Hematopoietic multipotent progenitor cell treated with erythropoietin and hydrocortisone succinate and interleukin-3 and kit ligand, for 15 days (in vitro differentiated cells): ENCODE results near the gene RIC3.

Source experiments
- DNase-seq: peaks from one replicate; pipeline ENCODE4 v3.0.0-alpha.2; 2015; ENCODE audit warnings: low spot score

RIC3 gene

DNA sequence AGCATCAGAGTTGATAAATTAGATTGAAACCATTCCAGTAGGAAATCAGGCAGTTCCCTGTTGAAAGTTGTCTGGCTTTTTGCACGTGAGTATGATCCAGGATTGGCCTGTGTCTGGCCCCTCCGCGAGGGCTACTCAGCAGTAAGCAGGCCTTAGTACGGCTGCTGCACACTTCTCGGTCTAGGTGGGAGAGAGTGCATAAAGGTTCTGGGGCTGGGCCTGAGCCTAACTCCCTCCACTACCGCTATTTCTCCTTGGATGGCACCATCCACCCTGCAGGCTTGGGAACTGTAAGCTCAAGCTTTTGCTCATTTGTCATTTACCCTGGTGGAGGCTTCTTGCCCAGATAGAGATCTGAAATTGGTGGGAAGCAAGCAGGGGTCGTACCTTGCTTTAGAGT is 65.9 kb downstream of the RIC3 start:
- DNase-seq = no peak

DNA sequence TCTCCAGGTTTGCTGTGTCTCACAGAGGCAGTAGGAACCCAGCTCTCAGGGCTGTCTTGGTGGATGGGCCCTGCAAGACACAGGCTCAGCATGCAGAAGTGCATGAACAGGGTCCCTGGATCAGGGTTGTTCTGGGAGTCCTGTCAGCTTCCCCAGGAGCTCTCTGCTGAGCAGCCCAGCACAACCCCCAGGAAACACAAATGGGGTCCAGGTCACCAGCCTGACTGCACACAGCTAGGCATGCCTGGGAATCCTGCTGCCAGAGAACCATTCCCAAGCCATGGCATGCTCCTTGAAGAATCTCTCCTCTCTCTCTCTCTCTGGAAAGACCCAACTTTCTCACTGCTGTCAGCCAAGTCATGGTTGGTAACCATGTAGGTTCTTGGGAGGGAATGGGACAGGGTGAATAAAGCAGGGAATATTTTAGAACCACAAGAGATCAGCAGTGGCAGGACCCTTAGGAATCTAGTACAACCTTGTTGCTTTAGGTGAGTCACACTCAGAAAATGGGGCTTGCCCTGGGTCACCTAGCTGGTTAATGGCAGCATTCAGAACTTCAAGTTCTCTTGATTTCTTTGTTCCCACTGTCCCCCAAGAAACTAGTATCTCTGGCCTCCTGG is 66.4 kb downstream of the RIC3 start:
- no peak for DNase-seq

DNA sequence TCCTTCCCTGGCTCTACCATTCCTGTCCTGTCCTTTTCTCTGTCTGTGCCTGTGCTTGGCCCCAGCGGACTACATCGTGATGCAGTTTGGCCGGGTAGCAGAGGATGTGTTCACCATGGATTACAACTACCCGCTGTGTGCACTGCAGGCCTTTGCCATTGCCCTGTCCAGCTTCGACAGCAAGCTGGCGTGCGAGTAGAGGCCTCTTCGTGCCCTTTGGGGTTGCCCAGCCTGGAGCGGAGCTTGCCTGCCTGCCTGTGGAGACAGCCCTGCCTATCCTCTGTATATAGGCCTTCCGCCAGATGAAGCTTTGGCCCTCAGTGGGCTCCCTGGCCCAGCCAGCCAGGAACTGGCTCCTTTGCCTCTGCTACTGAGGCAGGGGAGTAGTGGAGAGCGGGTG is 67.4 kb downstream of the RIC3 start:
- DNase-seq = no peak

DNA sequence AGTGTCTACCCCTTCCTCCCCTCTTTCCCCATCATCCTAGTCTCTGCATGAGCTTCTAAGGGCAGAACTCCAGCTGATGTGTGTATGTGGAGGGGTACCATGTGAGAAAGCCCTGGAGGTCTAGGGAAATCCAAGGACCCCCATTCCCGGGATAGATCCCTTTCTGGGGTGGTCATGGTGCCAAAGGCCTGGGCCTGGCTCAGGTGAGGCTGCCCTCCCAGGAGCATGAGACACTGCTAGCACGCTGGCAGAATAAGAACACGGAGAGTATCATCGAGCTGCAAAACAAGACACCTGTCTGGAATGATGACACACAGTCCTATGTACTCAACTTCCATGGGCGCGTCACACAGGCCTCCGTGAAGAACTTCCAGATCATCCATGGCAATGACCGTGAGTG is 68.2 kb downstream of the RIC3 start:
- DNase-seq = no peak

DNA sequence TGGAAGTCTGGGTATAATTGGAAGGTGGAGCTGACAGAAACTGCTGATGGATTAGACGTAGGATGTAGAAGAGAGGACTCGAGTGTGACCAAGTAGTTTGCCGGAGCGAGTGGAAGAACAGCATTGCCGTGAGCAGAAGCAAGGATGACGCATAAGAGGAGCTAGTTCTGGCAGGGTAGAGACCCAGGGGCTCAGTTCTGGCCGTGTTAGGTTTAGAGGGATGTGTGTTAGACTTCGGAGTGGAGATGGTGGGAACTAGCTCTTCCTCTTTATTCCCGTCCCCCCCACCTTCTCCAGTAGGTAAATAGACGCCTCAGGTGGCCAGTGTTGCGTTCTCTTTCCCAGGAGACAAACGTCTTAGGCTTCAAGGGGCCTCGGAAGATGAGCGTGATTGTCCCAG is 68.7 kb downstream of the RIC3 start:
- DNase-seq = no peak

DNA sequence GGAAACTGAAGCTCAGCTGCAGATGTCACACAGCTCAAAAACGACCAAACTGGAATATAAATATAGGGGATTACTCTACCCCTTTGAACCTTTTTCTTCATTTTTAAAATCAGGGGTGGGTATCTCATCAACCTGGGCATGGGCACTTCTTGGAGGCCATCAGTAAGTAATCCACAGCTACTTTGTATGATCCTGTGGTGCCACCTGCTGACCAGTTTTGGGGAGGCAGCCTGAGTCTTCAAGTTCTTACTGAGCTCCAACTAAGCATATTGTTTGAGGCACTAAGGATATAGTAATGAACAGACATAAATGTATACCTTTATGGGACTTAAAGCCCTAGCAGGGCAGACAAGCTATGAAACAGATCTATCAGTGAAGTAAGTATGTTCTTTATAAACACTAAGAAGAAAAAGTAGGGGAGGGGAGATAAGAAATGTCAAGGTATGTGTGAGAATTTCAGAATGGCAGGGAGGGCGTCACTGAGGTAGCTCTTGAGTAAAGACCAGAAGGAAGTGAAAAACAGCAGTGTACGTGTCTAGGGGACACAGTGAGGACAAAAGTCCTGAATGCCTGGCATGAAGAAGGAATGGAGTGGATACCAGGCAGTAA is 69.4 kb downstream of the RIC3 start:
- peak; percentile 60 for DNase-seq

DNA sequence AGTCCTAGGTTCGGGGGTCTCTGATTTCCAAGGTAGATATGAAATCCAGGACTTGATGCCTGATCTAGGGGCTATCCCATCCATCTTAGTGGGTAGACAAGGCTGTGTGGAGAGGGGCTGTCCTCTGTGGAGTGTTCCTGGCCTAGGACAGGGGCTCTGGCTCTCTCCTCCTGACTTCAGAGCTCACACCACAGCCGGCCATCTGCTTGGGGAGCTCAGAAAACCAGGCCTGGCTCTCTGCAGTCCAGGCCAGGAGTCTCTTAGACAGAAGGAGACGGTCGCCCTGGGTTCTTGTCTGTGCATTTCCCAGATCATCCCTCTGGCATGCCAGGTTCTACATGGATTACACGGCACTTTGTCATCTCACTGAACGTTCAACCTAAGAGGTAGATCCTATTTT is 69.9 kb downstream of the RIC3 start:
- DNase-seq = no peak

DNA sequence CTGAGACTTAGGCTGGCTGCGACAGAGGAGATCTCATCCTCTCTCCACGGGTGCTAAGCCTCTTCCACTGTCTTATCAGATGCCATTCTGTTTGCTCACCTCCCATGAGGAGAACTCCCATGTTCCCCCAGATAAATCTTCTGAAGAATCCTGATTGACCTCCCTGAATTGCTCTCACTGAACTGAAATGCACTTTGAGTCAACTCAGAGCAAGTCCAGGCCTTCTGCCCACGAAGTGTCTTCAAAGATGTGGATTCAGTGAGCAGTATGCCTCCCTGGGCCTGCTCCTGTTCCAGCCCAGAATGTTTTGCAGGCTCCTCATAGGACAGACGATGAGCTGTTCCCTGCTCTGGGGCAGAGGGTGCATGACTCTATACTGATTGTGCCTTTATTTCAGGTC is 70.5 kb downstream of the RIC3 start:
- DNase-seq = no peak

DNA sequence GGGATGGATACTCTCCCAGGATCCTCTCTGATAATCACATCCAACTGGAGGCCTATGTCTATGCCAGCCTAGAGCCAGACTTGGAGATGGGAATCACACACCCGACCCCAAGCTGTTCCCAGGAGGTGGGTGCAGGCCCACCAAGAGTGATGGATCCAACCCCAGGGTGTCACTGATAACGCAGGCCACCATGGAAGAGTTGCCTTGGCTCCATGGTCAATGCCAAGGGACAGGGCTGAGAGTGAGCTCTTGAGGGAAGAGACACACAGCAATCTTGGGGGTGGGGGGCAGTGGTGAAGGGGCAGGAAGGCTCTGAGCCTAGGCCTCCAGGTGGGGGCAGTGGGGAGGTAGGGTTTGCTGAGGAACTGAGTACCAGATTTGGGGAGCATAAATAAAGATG is 70.9 kb downstream of the RIC3 start:
- DNase-seq = no peak

DNA sequence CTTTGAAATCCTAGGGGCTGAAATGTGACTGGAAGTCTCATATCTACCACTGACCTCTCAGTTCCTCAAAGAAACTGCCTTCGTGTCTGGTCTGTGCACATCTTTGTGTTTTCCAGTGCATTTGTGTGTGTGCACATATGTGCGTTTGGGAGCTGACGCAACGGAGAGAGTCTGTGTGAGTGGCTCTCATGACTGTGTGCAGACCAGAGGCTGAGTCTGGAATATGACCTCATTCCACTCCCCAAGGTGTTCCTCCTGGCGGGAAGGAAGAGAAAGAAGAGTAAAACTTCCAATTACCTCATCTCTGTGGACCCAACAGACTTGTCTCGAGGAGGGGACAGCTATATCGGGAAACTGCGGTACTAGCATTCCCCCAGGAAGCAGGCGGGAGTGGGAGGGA is 71.4 kb downstream of the RIC3 start:
- DNase-seq = no peak

DNA sequence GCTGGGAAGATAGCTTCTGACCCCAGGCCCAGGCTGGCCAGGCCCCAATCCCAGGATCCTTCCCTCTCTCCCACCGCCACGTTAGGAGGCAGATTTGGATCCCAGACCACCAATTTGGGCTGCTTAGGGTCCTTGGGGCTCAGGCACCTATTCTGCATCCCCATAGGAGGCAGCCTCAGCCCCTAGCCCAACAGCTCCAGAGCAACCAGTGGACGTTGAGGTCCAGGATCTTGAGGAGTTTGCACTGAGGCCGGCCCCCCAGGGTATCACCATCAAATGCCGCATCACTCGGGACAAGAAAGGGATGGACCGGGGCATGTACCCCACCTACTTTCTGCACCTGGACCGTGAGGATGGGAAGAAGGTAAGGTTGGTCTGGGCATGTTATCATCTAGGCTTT is 71.8 kb downstream of the RIC3 start:
- DNase-seq = no peak

DNA sequence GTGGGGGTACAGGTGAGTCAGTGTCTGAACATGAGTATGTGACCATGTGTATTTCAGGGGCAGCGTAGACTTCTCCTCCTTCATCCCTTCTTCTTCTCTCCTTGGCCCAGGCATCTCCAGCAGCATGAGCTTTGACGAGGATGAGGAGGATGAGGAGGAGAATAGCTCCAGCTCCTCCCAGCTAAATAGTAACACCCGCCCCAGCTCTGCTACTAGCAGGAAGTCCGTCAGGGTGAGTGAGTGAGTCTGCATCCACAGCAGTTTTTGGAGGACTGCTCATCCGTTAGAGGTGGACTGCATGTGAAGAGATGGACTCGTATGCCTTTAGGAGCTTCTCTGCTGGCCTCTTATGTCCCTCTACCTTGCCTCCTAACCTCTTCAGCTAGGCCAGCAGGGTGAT is 72.2 kb downstream of the RIC3 start:
- no peak for DNase-seq

DNA sequence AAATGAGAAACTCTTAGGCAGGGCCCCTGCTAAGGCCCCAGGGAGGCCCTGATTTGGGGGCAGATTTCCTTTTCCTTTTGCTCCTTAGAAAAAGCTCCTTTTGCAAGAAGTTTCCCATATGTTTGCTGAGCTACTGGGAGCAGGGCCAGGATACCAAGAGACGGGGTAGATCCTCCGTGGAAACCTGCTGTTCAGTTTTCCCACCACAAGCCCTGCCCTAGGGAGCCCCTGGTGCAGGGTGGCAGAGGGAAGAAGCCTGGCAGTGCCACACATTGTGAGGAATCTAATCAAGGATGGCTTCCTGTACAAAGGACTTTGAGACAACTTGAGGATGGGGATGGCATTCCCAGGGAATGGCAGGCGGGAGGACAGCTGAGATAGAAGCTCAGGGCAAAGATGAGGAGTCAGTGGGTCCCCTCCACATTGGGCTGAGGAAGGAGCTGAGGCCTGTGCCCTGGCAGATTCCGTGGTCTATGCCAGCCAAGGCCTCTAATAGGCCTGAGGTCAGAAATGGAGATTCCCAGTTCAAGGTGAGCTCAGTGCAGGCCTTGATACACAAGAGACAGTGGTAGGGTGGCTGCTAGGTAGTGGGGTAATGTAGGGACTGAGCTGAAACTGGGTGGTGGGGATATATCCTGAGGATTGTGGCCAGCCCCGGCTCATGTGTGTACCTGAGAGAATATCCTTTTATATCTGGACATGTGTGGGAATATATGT is 72.9 kb downstream of the RIC3 start:
- DNase-seq = no peak

DNA sequence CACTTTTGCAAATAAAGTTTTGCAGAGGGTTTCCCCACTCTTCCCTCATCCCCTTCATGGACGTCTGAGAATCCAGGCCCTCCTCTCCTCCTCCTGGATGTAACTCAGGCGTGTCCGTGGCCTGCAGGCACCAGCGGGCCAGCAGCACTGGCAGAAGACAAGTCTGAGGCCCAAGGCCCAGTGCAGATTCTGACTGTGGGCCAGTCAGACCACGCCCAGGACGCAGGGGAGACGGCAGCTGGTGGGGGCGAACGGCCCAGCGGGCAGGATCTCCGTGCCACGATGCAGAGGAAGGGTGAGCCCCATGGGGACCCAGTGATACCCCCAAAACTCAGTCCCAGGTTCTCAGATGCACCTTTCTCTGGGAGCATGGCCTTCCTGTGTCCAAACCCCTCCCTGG is 73.5 kb downstream of the RIC3 start:
- no peak for DNase-seq

DNA sequence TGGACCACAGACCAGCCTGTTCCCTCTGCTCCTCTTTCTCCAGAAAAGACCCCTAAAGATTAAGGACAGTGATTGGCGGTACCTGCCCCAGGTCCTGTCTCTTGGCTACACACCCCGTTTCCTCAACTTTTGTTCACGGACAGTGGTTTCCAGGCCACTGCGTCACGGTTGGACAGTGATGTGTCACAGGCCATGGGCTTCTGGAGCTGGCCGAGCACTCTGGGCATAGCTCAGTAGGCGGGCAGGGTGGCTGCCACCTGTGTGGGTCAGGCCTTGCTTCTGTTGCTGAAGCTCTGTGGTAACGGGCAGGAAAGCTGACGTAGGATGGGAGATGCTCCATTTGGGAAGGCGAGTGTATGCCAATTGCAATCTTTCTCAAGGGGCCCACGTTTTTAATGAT is 74.2 kb downstream of the RIC3 start:
- no peak for DNase-seq

DNA sequence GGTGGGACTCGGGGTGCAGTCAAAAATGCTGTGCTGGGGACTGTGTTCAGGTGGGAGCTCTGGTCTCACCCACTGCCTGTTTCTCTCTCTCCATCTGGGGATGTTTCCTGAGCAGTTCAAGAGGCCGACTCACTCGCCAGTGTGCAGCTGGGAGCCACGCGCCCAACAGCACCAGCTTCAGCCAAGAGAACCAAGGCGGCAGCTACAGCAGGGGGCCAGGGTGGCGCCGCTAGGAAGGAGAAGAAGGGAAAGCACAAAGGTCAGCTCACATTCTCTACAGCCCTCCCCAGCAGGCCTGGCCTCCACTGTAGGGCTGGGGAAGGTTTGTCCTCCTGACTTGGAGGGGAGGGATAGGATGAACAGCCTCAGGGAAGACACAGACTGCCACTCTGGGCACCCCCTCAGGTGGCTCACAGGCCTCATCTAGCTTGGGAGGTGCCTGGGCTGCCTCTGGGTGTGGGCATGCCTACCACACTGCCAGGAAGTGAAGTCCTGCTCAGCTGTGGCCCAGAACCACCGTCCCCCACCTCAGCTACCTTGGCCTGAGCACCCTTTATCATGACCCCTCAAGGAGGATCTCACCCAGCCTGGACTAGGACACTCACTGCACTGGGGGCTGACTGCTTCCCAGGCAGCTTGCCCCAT is 74.8 kb downstream of the RIC3 start:
- no peak for DNase-seq

DNA sequence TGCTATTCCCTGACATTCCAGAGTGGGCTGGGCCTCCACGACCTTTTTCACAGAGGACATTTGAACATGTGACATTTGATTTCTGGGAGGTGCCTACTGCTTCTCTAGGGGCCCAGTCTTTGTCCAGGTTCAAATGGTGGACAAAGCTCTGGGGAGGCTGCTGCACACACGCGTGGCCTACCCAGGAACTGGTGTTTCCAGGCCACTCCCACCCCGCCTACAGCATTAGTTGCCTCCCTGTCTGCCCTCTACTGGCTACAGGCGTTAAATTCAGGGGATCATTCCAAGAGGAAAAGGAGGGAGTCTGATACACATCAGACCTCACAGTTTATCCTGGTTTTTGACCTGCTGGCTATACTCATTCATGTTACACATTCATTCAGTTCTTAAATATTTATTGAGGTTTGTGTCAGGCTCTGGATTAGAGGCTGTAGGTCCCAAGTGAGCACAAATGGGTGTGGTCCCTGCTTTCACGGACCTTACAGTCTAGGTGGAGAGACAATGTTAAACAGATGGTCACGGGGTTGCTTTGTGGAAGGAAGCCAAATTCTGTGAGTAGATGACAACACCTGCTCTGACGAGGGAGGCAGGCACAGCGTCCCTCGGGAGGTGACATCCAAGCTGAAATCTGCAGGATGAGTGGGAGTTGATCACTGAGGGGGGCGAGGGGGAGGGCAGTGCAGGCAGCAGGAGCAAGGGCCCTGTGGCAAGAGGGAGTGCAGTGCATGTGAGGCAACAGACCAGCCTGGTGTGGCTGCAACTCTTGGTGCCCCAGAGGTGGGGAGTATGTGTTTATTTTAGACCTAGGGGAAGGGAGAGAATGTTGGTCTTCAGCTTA is 76.0 kb downstream of the RIC3 start:
- peak; percentile 41 for DNase-seq

DNA sequence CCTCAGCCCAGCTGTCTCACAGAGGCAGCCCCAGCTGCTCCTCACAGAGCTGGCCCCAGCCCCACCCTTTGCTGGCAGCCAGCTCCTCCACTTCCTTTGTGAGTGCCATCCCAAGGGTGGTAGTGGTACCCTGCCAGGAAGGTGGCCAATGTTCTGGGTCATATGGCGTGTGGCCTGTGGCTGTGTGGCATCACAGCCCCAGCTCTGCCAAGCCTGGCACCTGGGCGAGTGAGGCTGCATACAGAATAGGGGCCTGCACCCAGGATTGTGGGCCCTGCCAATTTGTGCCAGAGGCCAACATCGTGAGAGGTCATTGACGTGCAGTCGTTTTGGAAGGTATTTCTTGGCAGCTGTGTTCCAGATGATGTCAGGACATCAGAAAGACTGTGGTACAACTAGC is 77.1 kb downstream of the RIC3 start:
- DNase-seq = no peak

DNA sequence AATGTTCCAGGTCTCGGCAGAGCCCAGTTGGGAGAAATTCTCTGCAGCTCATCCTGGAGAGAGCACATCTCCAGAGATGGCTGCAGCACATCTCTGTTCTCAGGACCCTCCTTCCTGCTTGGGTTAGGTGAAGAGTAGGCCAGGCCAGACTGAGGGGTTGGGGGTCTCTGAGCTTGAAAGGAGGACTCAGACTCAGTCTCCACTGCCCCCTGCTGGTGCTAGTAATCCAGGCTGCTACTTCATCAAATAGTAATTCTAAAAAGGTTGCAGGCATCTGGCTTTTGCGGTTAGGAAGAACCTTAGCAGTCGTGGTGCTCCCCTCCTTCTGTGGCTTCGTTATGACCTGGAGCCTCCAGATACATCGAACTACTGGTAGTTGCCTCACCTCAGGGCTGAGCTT is 78.1 kb downstream of the RIC3 start:
- no peak for DNase-seq

DNA sequence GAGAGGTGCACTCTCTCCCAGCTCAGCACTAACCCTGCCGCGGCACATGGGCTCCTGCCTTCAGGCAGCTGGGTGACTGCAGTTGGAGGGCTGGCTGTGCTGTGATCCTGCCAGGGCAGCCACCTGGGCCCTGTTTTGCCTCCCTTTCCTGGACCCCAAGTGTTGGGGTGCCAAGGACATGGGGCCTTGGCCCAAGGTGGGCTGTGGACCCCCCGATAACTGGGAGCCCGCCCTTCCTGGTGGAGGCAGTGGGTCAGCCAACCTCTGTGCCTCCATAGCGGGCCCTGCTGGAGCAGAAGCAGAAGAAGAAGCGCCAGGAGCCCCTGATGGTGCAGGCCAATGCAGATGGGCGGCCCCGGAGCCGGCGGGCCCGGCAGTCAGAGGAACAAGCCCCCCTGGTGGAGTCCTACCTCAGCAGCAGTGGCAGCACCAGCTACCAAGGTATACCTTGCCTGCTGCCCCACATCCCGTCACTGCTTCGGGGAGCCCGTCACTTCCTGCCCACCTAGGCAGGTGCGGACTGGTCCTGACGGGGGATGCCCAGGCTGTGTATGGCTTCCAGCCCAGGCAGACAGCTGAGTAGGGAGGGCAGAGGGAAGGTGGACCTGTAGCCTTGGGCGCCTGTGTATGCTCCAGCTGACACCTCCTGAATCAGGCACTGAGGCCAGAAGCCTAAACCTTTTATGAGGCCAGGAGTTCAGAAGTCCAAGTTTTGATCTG is 78.9 kb downstream of the RIC3 start:
- DNase-seq = no peak

DNA sequence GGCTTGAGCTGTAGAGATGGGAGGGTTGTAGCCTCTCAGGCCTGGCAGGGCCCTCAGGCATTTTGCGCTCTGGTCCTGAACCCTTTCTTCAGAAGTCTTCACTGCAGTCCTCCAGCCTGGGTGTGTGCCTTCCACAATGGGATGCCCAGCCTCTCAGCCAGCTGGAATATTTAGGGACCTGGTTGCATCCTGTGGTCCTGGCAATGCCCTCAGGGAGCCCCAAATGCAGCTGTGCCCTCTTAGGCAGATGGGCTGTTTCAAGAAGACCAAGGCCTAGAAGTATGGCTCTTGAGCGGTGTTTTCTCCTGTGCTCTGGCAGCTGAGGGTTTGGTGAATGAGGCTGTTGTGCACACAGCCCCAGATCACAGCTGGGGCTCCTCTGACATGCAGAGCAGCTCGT is 81.1 kb downstream of the RIC3 start:
- no peak for DNase-seq

DNA sequence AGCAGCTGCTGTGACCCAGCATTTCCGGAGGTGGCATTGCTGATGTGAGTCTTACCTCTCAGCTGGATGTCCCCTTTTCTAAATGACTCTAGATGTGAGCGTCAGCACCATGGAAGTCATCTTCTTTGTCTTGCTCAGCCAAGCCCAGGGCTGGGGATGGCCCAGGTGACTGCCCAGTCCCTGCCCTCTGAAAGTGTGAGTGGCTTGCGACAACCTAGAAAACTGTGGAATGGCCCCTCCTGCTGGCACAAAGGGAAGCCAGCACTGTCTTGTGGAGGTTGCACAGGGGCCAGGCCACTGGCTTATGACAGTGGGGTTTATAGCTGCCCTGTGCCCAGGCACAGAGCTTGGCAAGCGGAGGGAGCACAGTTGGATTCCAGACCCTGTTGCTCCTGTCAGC is 81.6 kb downstream of the RIC3 start:
- no peak for DNase-seq
